Large intestine (tissue), 3 donors: ENCODE measurements around the gene SYCE3. TPM values are rescaled to one million over a fixed set of nuclear protein-coding genes. Genes with fewer than 3 reads are reported as not detected.

Experiments
- DNase-seq, 2 donors: peaks; one replicate each; pipeline versions ENCODE4 v3.0.0 to v3.0.0-alpha.2; 2013
- H3K27ac ChIP-seq: one replicate; pipeline ENCODE4 v1.5.1; 2013; ENCODE audit warnings: low read length
- H3K27me3 ChIP-seq: 2 replicates; pipeline ENCODE4 v1.6.1; 2013; ENCODE audit warnings: low read length; ENCODE audit not compliant: control insufficient read depth, insufficient read depth
- H3K36me3 ChIP-seq: 2 replicates; pipeline ENCODE4 v1.6.1; 2013; ENCODE audit warnings: low read length; ENCODE audit not compliant: control insufficient read depth, insufficient read depth
- H3K4me1 ChIP-seq: one replicate; pipeline ENCODE4 v1.6.1; 2013; ENCODE audit warnings: low read length; ENCODE audit not compliant: control insufficient read depth, insufficient read depth
- H3K4me3 ChIP-seq: one replicate; pipeline ENCODE4 v1.5.1; 2013; ENCODE audit warnings: low read length
- H3K9me3 ChIP-seq: one replicate; pipeline ENCODE4 v1.6.1; 2013; ENCODE audit warnings: mild to moderate bottlenecking, low read depth, low read length, moderate library complexity; ENCODE audit not compliant: control insufficient read depth
- WGBS: methylation state at CpG from one replicate; pipeline ENCODE4 v1.1.5; 2013; ENCODE audit warnings: low lambda C conversion rate; ENCODE audit not compliant: insufficient coverage; 5-methylcytosine and 5-hydroxymethylcytosine counted together
- polyA plus RNA-seq: library from polyadenylated mRNA; unstranded; fragments of 120-200 nt; gene quantifications from one replicate; pipeline ENCODE4 v1.2.1, GENCODE V29; 2013

SYCE3 gene
- polyA plus RNA-seq, 1 donor = not detected

- DNase-seq = no peak
- Histone ChIP-seq H3K36me3 (no peaks in the 10 kb centered on the region), H3K27ac (no peak within 1 kb of the TSS), H3K9me3 (peaks cover 5% of the 10 kb centered on the region), H3K27me3 (peaks cover 57% of the 10 kb centered on the region), H3K4me1 (no peaks in the 10 kb centered on the region), H3K4me3 (peak within 1 kb of the TSS; percentile 10)
- no CpG with 5 or more reads among the region's 61 CpGs for WGBS
These were observed 37.8 kb upstream of the SYCE3 start, which contains the start of gene MAPK8IP2 for GRCh38 chr22:50600538-50600937. Gene MAPK8IP2, plus strand, starts transcription at chr22:50600793. Its CDS starts 26 bp downstream, at chr22:50600819.

- H3K4me3 ChIP-seq = no peak overlapping the region
- WGBS = no CpG with 5 or more reads among the region's 52 CpGs
These were observed 37.2 kb upstream of the SYCE3 start for GRCh38 chr22:50599816-50600455.

GRCh38 chr22:50597097-50597496 lies 34.4 kb upstream of the SYCE3 start:
- H3K36me3 ChIP-seq = no peaks in the 10 kb centered on the region
- DNase-seq = no peak
- H3K4me1 ChIP-seq = no peaks in the 10 kb centered on the region
- peaks cover 26% of the 10 kb centered on the region for H3K27me3 ChIP-seq
- H3K27ac ChIP-seq = no peak overlapping the region
- H3K9me3 ChIP-seq = peaks cover 5% of the 10 kb centered on the region
- WGBS = no CpG with 5 or more reads among the region's 5 CpGs
- no peak overlapping the region for H3K4me3 ChIP-seq

More at GRCh38 chr22:50599816-50600455, 37.2 kb upstream of the SYCE3 start:
- H3K4me1 ChIP-seq = no peaks in the 10 kb centered on the region
- peaks cover 51% of the 10 kb centered on the region for H3K27me3 ChIP-seq
- DNase-seq = no peak
- H3K36me3 ChIP-seq = no peaks in the 10 kb centered on the region
- H3K9me3 ChIP-seq = peaks cover 5% of the 10 kb centered on the region
- no peak overlapping the region for H3K27ac ChIP-seq

GRCh38 chr22:50595189-50595588 lies 32.5 kb upstream of the SYCE3 start:
- Histone ChIP-seq H3K27ac (no peak overlapping the region), H3K36me3 (no peaks in the 10 kb centered on the region), H3K4me1 (no peaks in the 10 kb centered on the region), H3K27me3 (peaks cover 13% of the 10 kb centered on the region), H3K4me3 (no peak overlapping the region), H3K9me3 (peaks cover 5% of the 10 kb centered on the region)
- WGBS = no CpG with 5 or more reads among the region's 3 CpGs
- no peak for DNase-seq

- DNase-seq = no peak
- no peaks in the 10 kb centered on the region for H3K9me3 ChIP-seq
- peaks cover 6% of the 10 kb centered on the region for H3K4me1 ChIP-seq
- H3K36me3 ChIP-seq = no peaks in the 10 kb centered on the region
- H3K27ac ChIP-seq = no peak overlapping the region
- no peaks in the 10 kb centered on the region for H3K27me3 ChIP-seq
- 100% methylated on average over 1 of the region's 5 CpGs for WGBS
- no peak overlapping the region for H3K4me3 ChIP-seq
These were observed 24.7 kb upstream of the SYCE3 start for GRCh38 chr22:50587407-50587806.

GRCh38 chr22:50586416-50586815 lies 23.7 kb upstream of the SYCE3 start:
- H3K4me3 ChIP-seq = no peak overlapping the region
- DNase-seq = no peak
- no peaks in the 10 kb centered on the region for H3K9me3 ChIP-seq
- no CpG with 5 or more reads among the region's 5 CpGs for WGBS
- H3K27me3 ChIP-seq = no peaks in the 10 kb centered on the region
- peaks cover under 1% of the 10 kb centered on the region for H3K36me3 ChIP-seq
- no peak overlapping the region for H3K27ac ChIP-seq
- peaks cover 6% of the 10 kb centered on the region for H3K4me1 ChIP-seq

GRCh38 chr22:50585781-50586180 lies 23.1 kb upstream of the SYCE3 start:
- H3K9me3 ChIP-seq = no peaks in the 10 kb centered on the region
- no peak overlapping the region for H3K27ac ChIP-seq
- no peak for DNase-seq
- peaks cover 6% of the 10 kb centered on the region for H3K4me1 ChIP-seq
- H3K4me3 ChIP-seq = no peak overlapping the region
- no peaks in the 10 kb centered on the region for H3K27me3 ChIP-seq
- H3K36me3 ChIP-seq = peaks cover 4% of the 10 kb centered on the region
- no CpG with 5 or more reads among the region's 8 CpGs for WGBS

- H3K27me3 ChIP-seq = no peaks in the 10 kb centered on the region
- H3K27ac ChIP-seq = no peak overlapping the region
- no CpG with 5 or more reads among the region's 3 CpGs for WGBS
These were observed 22.5 kb upstream of the SYCE3 start for GRCh38 chr22:50585238-50585637.

GRCh38 chr22:50584106-50585096 lies 21.7 kb upstream of the SYCE3 start:
- DNase-seq = no peak
- no peaks in the 10 kb centered on the region for H3K27me3 ChIP-seq
- 100% methylated on average over 3 of the region's 23 CpGs for WGBS
- H3K36me3 ChIP-seq = peaks cover 13% of the 10 kb centered on the region
- H3K27ac ChIP-seq = no peak overlapping the region
- peaks cover 13% of the 10 kb centered on the region for H3K4me1 ChIP-seq
- no peak overlapping the region for H3K4me3 ChIP-seq
- H3K9me3 ChIP-seq = no peaks in the 10 kb centered on the region

More at GRCh38 chr22:50585238-50585637, 22.5 kb upstream of the SYCE3 start:
- H3K36me3 ChIP-seq = peaks cover 6% of the 10 kb centered on the region
- no peaks in the 10 kb centered on the region for H3K9me3 ChIP-seq
- no peak overlapping the region for H3K4me3 ChIP-seq
- H3K4me1 ChIP-seq = peaks cover 6% of the 10 kb centered on the region
- no peak for DNase-seq

GRCh38 chr22:50583294-50583861 lies 20.7 kb upstream of the SYCE3 start:
- peak overlapping the region; percentile 64 for H3K4me3 ChIP-seq
- H3K36me3 ChIP-seq = peaks cover 17% of the 10 kb centered on the region
- no peak for DNase-seq
- H3K27me3 ChIP-seq = no peaks in the 10 kb centered on the region
- WGBS = no CpG with 5 or more reads among the region's 37 CpGs
- H3K4me1 ChIP-seq = peaks cover 22% of the 10 kb centered on the region
- H3K9me3 ChIP-seq = no peaks in the 10 kb centered on the region
- H3K27ac ChIP-seq = peak overlapping the region; percentile 7
